ENCODE results near the gene RASA3. TPM values are rescaled to one million over a fixed set of nuclear protein-coding genes. Genes with fewer than 3 reads are reported as not detected.

RASA3 gene
- polyA plus RNA-seq, 1 donor from 2014 or later = 8.5 TPM

DNA sequence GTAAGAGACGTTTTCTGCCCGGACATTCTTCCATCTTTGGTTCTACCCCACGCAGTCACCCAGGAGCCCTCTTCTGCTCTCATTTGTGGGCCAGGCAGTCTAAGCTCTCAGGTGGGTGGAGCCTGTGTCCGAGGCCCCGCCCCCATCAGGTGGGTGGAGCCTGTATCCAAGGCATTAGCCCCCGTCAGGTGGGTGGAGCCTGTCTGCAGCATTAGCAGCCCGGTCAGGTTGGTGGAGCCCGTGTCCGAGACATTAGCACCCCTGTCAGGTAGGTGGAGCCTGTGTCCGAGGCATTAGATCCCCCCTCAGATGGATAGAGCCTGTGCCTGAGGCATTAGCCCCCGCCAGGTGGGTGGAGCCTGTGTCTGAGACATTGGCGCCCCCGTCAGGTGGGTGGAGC lies 113.1 kb downstream of the RASA3 start:
- no peaks in the 10 kb centered on the region for H4K20me1 ChIP-seq (ENCODE audit: insufficient read depth)
- H3K9me2 ChIP-seq (ENCODE audit: insufficient read depth, low read length) = no peaks in the 10 kb centered on the region
- H3K27ac ChIP-seq (ENCODE audit: low read length) = no peak overlapping the region
- no peak overlapping the region for H3K4me3 ChIP-seq (ENCODE audit: low read length)
- H2AFZ ChIP-seq (ENCODE audit: low read depth, low read length) = no peak overlapping the region
- no peak overlapping the region for H3K9ac ChIP-seq (ENCODE audit: low read length)
- TF ChIP-seq CTCF (IDR thresholded peaks at IDR 0.05; ENCODE audit: poor library complexity, severe bottlenecking) = no peak
- TF ChIP-seq EP300 (conservative IDR thresholded peaks at IDR 0.05; ENCODE audit: poor library complexity, severe bottlenecking) = no peak
- no peak for TF ChIP-seq EZH2 (IDR thresholded peaks at IDR 0.05; ENCODE audit: borderline replicate concordance, insufficient read depth, low read length, poor library complexity, severe bottlenecking)
- no peak for TF ChIP-seq SMC3 (conservative IDR thresholded peaks at IDR 0.05; ENCODE audit: poor library complexity)
- TF ChIP-seq POLR2AphosphoS5 (IDR thresholded peaks at IDR 0.05) = no peak
- TF ChIP-seq REST (IDR thresholded peaks at IDR 0.05; ENCODE audit: borderline replicate concordance) = no peak
- no peak for TF ChIP-seq TAF1 (IDR thresholded peaks at IDR 0.05; ENCODE audit: low read depth)
- no peak for TF ChIP-seq MXI1 (conservative IDR thresholded peaks at IDR 0.05; ENCODE audit: poor library complexity, severe bottlenecking)
- TF ChIP-seq RAD21 (conservative IDR thresholded peaks at IDR 0.05) = no peak
- no peaks in the 10 kb centered on the region for H3K27me3 ChIP-seq (ENCODE audit: insufficient read depth, low read depth, low read length)
- no peaks in the 10 kb centered on the region for H3K9me3 ChIP-seq (ENCODE audit: low read length)
- no peak overlapping the region for H3K4me2 ChIP-seq (ENCODE audit: low read length)
- no peaks in the 10 kb centered on the region for H3K79me2 ChIP-seq (replicated peaks; ENCODE audit: insufficient read depth, low read length)
- no peaks in the 10 kb centered on the region for H3K36me3 ChIP-seq (ENCODE audit: insufficient read depth, low read length)
- H3F3A ChIP-seq (ENCODE audit: insufficient read depth, low read length, poor library complexity, severe bottlenecking) = no peaks in the 10 kb centered on the region

DNA sequence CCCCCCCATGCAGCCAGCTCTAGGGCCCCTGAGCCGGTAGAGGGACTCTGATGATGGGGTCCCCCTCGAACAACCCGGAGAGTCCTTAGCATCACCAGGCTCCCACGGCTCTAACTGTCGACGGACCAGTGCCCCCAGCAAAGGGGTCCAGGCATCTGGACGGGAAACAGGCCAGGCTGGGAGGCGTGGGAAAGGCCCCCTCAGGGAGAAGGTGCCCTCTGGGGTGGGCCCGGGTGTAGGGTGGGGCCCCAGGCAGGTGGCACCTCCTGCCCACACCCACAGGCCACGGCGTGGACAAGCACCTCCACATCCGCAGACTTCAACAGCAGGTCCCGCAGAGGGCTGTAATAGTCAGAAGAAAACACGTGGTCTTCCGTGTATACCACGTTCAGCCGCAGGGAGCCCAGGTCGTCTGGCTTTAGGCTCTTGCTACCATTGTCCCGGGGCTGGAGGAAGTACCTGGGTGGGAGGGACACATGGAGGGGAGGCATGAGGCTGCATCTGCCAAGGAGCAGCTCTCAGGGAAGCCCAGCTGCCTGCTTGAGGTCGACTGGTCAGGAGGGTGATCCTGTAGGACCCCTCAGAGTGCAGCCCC lies 113.9 kb downstream of the RASA3 start:
- Histone ChIP-seq H3K27ac (ENCODE audit: low read length) (no peak overlapping the region), H3K9ac (ENCODE audit: low read length) (no peak overlapping the region), H3K9me3 (ENCODE audit: low read length) (no peaks in the 10 kb centered on the region), H4K20me1 (ENCODE audit: insufficient read depth) (no peaks in the 10 kb centered on the region), H3K36me3 (ENCODE audit: insufficient read depth, low read length) (no peaks in the 10 kb centered on the region), H3K27me3 (ENCODE audit: insufficient read depth, low read depth, low read length) (no peaks in the 10 kb centered on the region), H3F3A (ENCODE audit: insufficient read depth, low read length, poor library complexity, severe bottlenecking) (no peaks in the 10 kb centered on the region), H3K4me2 (ENCODE audit: low read length) (no peak overlapping the region), H3K4me3 (ENCODE audit: low read length) (no peak overlapping the region), H3K79me2 (replicated peaks; ENCODE audit: insufficient read depth, low read length) (no peaks in the 10 kb centered on the region), H2AFZ (ENCODE audit: low read depth, low read length) (no peak overlapping the region), H3K9me2 (ENCODE audit: insufficient read depth, low read length) (no peaks in the 10 kb centered on the region)
- no peak for TF ChIP-seq EZH2 (IDR thresholded peaks at IDR 0.05; ENCODE audit: borderline replicate concordance, insufficient read depth, low read length, poor library complexity, severe bottlenecking)
- no peak for TF ChIP-seq MXI1 (conservative IDR thresholded peaks at IDR 0.05; ENCODE audit: poor library complexity, severe bottlenecking)
- no peak for TF ChIP-seq SMC3 (conservative IDR thresholded peaks at IDR 0.05; ENCODE audit: poor library complexity)
- no peak for TF ChIP-seq POLR2AphosphoS5 (IDR thresholded peaks at IDR 0.05)
- no peak for TF ChIP-seq TAF1 (IDR thresholded peaks at IDR 0.05; ENCODE audit: low read depth)
